ENCODE data around the gene CAPN9.

CAPN9 gene

GRCh38 chr1:230772457-230773395 lies 25.5 kb downstream of the CAPN9 start:
- peak; percentile 56 for DNase-seq

- no peak for DNase-seq
These were observed 26.3 kb downstream of the CAPN9 start for GRCh38 chr1:230773396-230774033.

- DNase-seq = no peak
These were observed 31.9 kb downstream of the CAPN9 start for GRCh38 chr1:230778916-230779590.

- no peak for DNase-seq
These were observed 33.9 kb downstream of the CAPN9 start for GRCh38 chr1:230781131-230781530.

GRCh38 chr1:230781594-230781993 lies 34.4 kb downstream of the CAPN9 start:
- DNase-seq = no peak

- no peak for DNase-seq
These were observed 37.0 kb downstream of the CAPN9 start for GRCh38 chr1:230784163-230784562.

GRCh38 chr1:230785636-230786384 lies 38.6 kb downstream of the CAPN9 start:
- DNase-seq = no peak

GRCh38 chr1:230786385-230786753 lies 39.2 kb downstream of the CAPN9 start:
- DNase-seq = no peak

GRCh38 chr1:230787471-230787870 lies 40.3 kb downstream of the CAPN9 start:
- DNase-seq = no peak

- no peak for DNase-seq
These were observed 41.5 kb downstream of the CAPN9 start for GRCh38 chr1:230788561-230789275.

- DNase-seq = no peak
These were observed 42.8 kb downstream of the CAPN9 start for GRCh38 chr1:230790026-230790425.

- no peak for DNase-seq
These were observed 44.9 kb downstream of the CAPN9 start for GRCh38 chr1:230791986-230792564.

GRCh38 chr1:230792691-230793462 lies 45.7 kb downstream of the CAPN9 start:
- no peak for DNase-seq

- DNase-seq = no peak
These were observed 46.2 kb downstream of the CAPN9 start for GRCh38 chr1:230793463-230793745.

GRCh38 chr1:230794431-230794830 lies 47.2 kb downstream of the CAPN9 start:
- no peak for DNase-seq

GRCh38 chr1:230794871-230795605 lies 47.9 kb downstream of the CAPN9 start:
- no peak for DNase-seq

- DNase-seq = no peak
These were observed 49.4 kb downstream of the CAPN9 start for GRCh38 chr1:230796626-230797025.

GRCh38 chr1:230797376-230797920 lies 50.3 kb downstream of the CAPN9 start:
- DNase-seq = no peak

- peak; percentile 71 for DNase-seq
These were observed 50.8 kb downstream of the CAPN9 start for GRCh38 chr1:230797942-230798365.

GRCh38 chr1:230798491-230798890 lies 51.3 kb downstream of the CAPN9 start:
- no peak for DNase-seq

Data from left hindlimb (tissue), 1 donor.